ENCODE measurements around the gene PTPRT. TPM values are rescaled to one million over a fixed set of nuclear protein-coding genes. Genes with fewer than 3 reads are reported as not detected.

Gene PTPRT
- total and polyA plus RNA-seq, 2 donors (not counting 1 experiment from before 2014, with no cell fraction given), result not detected

GRCh38 chr20:42093041-42093440 lies 1096.7 kb downstream of the PTPRT start:
- Histone ChIP-seq H3K27me3 (ENCODE audit: control insufficient read depth, insufficient read depth, low read length) (no peaks in the 10 kb centered on the region), H3K27ac (ENCODE audit: insufficient read depth, low read length) (no peak overlapping the region), H3K9me3 (ENCODE audit: control insufficient read depth, insufficient read depth, low read depth, low read length) (no peaks in the 10 kb centered on the region), H3K4me1 (ENCODE audit: control insufficient read depth, extremely low read depth, insufficient read depth, low read length) (no peaks in the 10 kb centered on the region), H4K20me1 (ENCODE audit: control insufficient read depth, extremely low read depth, insufficient read depth, low read length) (no peaks in the 10 kb centered on the region), H3K36me3 (ENCODE audit: control insufficient read depth, insufficient read depth, low read length) (no peaks in the 10 kb centered on the region), H3K4me3 (replicated peaks in 1 of 4; ENCODE audit: control extremely low read depth in 1 of 4, insufficient read depth in 1 of 4, low read depth in 3 of 4, low read length in 4 of 4) (no peak overlapping the region), H2AFZ (ENCODE audit: low read length) (no peak overlapping the region), H3K9ac (ENCODE audit: insufficient read depth, low read length) (no peak overlapping the region), H3K79me2 (ENCODE audit: control insufficient read depth, insufficient read depth, low read length) (no peaks in the 10 kb centered on the region), H3K4me2 (ENCODE audit: extremely low read depth, insufficient read depth, low read length) (no peak overlapping the region)
- no peak for DNase-seq (ENCODE audit: low read depth in 2 of 2)
- no peak for TF ChIP-seq EZH2 (IDR thresholded peaks at IDR 0.05; ENCODE audit: low read length, missing control alignments)
- no peak for TF ChIP-seq CTCF (conservative IDR thresholded peaks at IDR 0.05 in 1 of 2, IDR thresholded peaks at IDR 0.05 in 1 of 2; ENCODE audit: low read depth in 1 of 2, low read length in 2 of 2)

- Histone ChIP-seq H3K27me3 (ENCODE audit: control insufficient read depth, insufficient read depth, low read length) (no peaks in the 10 kb centered on the region), H3K9me3 (ENCODE audit: control insufficient read depth, insufficient read depth, low read depth, low read length) (no peaks in the 10 kb centered on the region), H4K20me1 (ENCODE audit: control insufficient read depth, extremely low read depth, insufficient read depth, low read length) (no peaks in the 10 kb centered on the region), H3K4me2 (ENCODE audit: extremely low read depth, insufficient read depth, low read length) (no peak overlapping the region), H3K79me2 (ENCODE audit: control insufficient read depth, insufficient read depth, low read length) (no peaks in the 10 kb centered on the region), H2AFZ (ENCODE audit: low read length) (no peak overlapping the region), H3K36me3 (ENCODE audit: control insufficient read depth, insufficient read depth, low read length) (no peaks in the 10 kb centered on the region), H3K4me1 (ENCODE audit: control insufficient read depth, extremely low read depth, insufficient read depth, low read length) (no peaks in the 10 kb centered on the region), H3K9ac (ENCODE audit: insufficient read depth, low read length) (no peak overlapping the region), H3K27ac (ENCODE audit: insufficient read depth, low read length) (no peak overlapping the region), H3K4me3 (replicated peaks in 1 of 4; ENCODE audit: control extremely low read depth in 1 of 4, insufficient read depth in 1 of 4, low read depth in 3 of 4, low read length in 4 of 4) (no peak overlapping the region)
- DNase-seq (ENCODE audit: low read depth in 2 of 2), result no peak
- TF ChIP-seq CTCF (conservative IDR thresholded peaks at IDR 0.05 in 1 of 2, IDR thresholded peaks at IDR 0.05 in 1 of 2; ENCODE audit: low read depth in 1 of 2, low read length in 2 of 2) (no peak), EZH2 (IDR thresholded peaks at IDR 0.05; ENCODE audit: low read length, missing control alignments) (no peak)
These were observed 1104.3 kb downstream of the PTPRT start for GRCh38 chr20:42085366-42085765.

GRCh38 chr20:42083280-42083679 lies 1106.4 kb downstream of the PTPRT start:
- H3K79me2 ChIP-seq (ENCODE audit: control insufficient read depth, insufficient read depth, low read length), result no peaks in the 10 kb centered on the region
- H3K9ac ChIP-seq (ENCODE audit: insufficient read depth, low read length), result no peak overlapping the region
- TF ChIP-seq CTCF (conservative IDR thresholded peaks at IDR 0.05 in 1 of 2, IDR thresholded peaks at IDR 0.05 in 1 of 2; ENCODE audit: low read depth in 1 of 2, low read length in 2 of 2) (no peak), EZH2 (IDR thresholded peaks at IDR 0.05; ENCODE audit: low read length, missing control alignments) (no peak)
- no peak for DNase-seq (ENCODE audit: low read depth in 2 of 2)
- no peaks in the 10 kb centered on the region for H3K4me1 ChIP-seq (ENCODE audit: control insufficient read depth, extremely low read depth, insufficient read depth, low read length)
- no peaks in the 10 kb centered on the region for H3K27me3 ChIP-seq (ENCODE audit: control insufficient read depth, insufficient read depth, low read length)
- H4K20me1 ChIP-seq (ENCODE audit: control insufficient read depth, extremely low read depth, insufficient read depth, low read length), result no peaks in the 10 kb centered on the region
- no peaks in the 10 kb centered on the region for H3K9me3 ChIP-seq (ENCODE audit: control insufficient read depth, insufficient read depth, low read depth, low read length)
- H3K4me3 ChIP-seq (replicated peaks in 1 of 4; ENCODE audit: control extremely low read depth in 1 of 4, insufficient read depth in 1 of 4, low read depth in 3 of 4, low read length in 4 of 4), result no peak overlapping the region
- H3K36me3 ChIP-seq (ENCODE audit: control insufficient read depth, insufficient read depth, low read length), result no peaks in the 10 kb centered on the region
- H3K4me2 ChIP-seq (ENCODE audit: extremely low read depth, insufficient read depth, low read length), result no peak overlapping the region
- H3K27ac ChIP-seq (ENCODE audit: insufficient read depth, low read length), result no peak overlapping the region
- no peak overlapping the region for H2AFZ ChIP-seq (ENCODE audit: low read length)
